Hepatocyte (in vitro differentiated cells): ENCODE data around the gene CAV1.

Experiments
- CTCF ChIP-seq: fragments of 200-600 bp; sonication (generic); IDR thresholded peaks from 2 replicates; pipeline ENCODE4 v1.5.1; 2016; ENCODE audit warnings: antibody characterized with exemption, mild to moderate bottlenecking; ENCODE audit not compliant: poor library complexity
- EZH2 ChIP-seq: fragments of 200-600 bp; sonication (generic); IDR thresholded peaks from 2 replicates; pipeline ENCODE4 v1.6.1; 2016; ENCODE audit warnings: antibody characterized with exemption, mild to moderate bottlenecking, borderline replicate concordance
- EZH2phosphoT487 ChIP-seq: fragments of 200-600 bp; sonication (generic); IDR thresholded peaks from one replicate; pipeline ENCODE4 v1.6.1; 2018; ENCODE audit warnings: antibody characterized with exemption, mild to moderate bottlenecking, low read depth, moderate library complexity; ENCODE audit not compliant: unreplicated experiment, severe bottlenecking

GRCh38 chr7:116547347-116547746 lies 22.5 kb downstream of the CAV1 start:
- no peak for TF ChIP-seq CTCF
- TF ChIP-seq EZH2phosphoT487: no peak
- no peak for TF ChIP-seq EZH2
